HEK293 (cell line): ENCODE measurements around the gene CYTH4.

ENCODE experiments used
- GLI2 ChIP-seq: fragments of 450-650 bp; formaldehyde crosslinking; IDR thresholded peaks from 2 replicates; pipeline ENCODE4; 2017; ENCODE audit warnings: missing biosample characterization, missing genetic modification characterization, low read depth, borderline replicate concordance
- HIC1 ChIP-seq: fragments of 450-650 bp; formaldehyde crosslinking; IDR thresholded peaks from 2 replicates; pipeline ENCODE4 v1.5.1; 2016; ENCODE audit warnings: missing biosample characterization, missing genetic modification characterization
- MZF1 ChIP-seq: fragments of 450-650 bp; formaldehyde crosslinking; IDR thresholded peaks from 2 replicates; pipeline ENCODE4 v1.5.1; 2017; ENCODE audit warnings: missing biosample characterization, missing genetic modification characterization, borderline replicate concordance
- YY1 ChIP-seq: fragments of 450-650 bp; formaldehyde crosslinking; IDR thresholded peaks from 2 replicates; pipeline ENCODE4 v1.5.1; 2018; ENCODE audit warnings: missing biosample characterization, missing genetic modification characterization
- YY2 ChIP-seq: fragments of 450-650 bp; formaldehyde crosslinking; IDR thresholded peaks from 2 replicates; pipeline ENCODE4 v1.5.1; 2016; ENCODE audit warnings: missing biosample characterization, missing genetic modification characterization
- ZNF18 ChIP-seq: fragments of 450-650 bp; formaldehyde crosslinking; IDR thresholded peaks from 2 replicates; pipeline ENCODE4 v1.5.1; 2016; ENCODE audit warnings: missing biosample characterization, missing genetic modification characterization
- ZNF76 ChIP-seq: fragments of 450-650 bp; formaldehyde crosslinking; IDR thresholded peaks from 2 replicates; pipeline ENCODE4; 2016; ENCODE audit warnings: low read depth, missing biosample characterization, missing genetic modification characterization, borderline replicate concordance
- TF ChIP-seq, protein P1 (sequence below): fragments of 450-650 bp; formaldehyde crosslinking; IDR thresholded peaks from 2 replicates; pipeline ENCODE4 v1.5.1; 2016; ENCODE audit warnings: missing biosample characterization, missing genetic modification characterization
- TF ChIP-seq, protein P2 (sequence below): fragments of 450-650 bp; formaldehyde crosslinking; IDR thresholded peaks from 2 replicates; pipeline ENCODE4 v1.5.1; 2016; ENCODE audit warnings: missing biosample characterization, missing genetic modification characterization
- TF ChIP-seq, protein P3 (sequence below): fragments of 450-650 bp; formaldehyde crosslinking; IDR thresholded peaks from 2 replicates; pipeline ENCODE4 v1.5.1; 2016; ENCODE audit warnings: missing biosample characterization, missing genetic modification characterization

GRCh38 chr22:37325039-37325395, 42.7 kb downstream of the CYTH4 start:
- TF ChIP-seq, protein P1, sequence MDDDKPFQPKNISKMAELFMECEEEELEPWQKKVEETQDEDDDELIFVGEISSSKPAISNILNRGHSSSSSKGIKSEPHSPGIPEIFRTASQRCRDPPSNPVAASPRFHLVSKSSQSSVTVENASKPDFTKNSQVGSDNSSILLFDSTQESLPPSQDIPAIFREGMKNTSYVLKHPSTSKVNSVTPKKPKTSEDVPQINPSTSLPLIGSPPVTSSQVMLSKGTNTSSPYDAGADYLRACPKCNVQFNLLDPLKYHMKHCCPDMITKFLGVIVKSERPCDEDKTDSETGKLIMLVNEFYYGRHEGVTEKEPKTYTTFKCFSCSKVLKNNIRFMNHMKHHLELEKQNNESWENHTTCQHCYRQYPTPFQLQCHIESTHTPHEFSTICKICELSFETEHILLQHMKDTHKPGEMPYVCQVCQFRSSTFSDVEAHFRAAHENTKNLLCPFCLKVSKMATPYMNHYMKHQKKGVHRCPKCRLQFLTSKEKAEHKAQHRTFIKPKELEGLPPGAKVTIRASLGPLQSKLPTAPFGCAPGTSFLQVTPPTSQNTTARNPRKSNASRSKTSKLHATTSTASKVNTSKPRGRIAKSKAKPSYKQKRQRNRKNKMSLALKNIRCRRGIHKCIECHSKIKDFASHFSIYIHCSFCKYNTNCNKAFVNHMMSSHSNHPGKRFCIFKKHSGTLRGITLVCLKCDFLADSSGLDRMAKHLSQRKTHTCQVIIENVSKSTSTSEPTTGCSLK, result no peak
- TF ChIP-seq GLI2 (tag by site-specific recombination), result no peak
- TF ChIP-seq, protein P2, sequence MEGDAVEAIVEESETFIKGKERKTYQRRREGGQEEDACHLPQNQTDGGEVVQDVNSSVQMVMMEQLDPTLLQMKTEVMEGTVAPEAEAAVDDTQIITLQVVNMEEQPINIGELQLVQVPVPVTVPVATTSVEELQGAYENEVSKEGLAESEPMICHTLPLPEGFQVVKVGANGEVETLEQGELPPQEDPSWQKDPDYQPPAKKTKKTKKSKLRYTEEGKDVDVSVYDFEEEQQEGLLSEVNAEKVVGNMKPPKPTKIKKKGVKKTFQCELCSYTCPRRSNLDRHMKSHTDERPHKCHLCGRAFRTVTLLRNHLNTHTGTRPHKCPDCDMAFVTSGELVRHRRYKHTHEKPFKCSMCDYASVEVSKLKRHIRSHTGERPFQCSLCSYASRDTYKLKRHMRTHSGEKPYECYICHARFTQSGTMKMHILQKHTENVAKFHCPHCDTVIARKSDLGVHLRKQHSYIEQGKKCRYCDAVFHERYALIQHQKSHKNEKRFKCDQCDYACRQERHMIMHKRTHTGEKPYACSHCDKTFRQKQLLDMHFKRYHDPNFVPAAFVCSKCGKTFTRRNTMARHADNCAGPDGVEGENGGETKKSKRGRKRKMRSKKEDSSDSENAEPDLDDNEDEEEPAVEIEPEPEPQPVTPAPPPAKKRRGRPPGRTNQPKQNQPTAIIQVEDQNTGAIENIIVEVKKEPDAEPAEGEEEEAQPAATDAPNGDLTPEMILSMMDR (tag by site-specific recombination), result no peak
- no peak for TF ChIP-seq HIC1
- TF ChIP-seq, protein P3, sequence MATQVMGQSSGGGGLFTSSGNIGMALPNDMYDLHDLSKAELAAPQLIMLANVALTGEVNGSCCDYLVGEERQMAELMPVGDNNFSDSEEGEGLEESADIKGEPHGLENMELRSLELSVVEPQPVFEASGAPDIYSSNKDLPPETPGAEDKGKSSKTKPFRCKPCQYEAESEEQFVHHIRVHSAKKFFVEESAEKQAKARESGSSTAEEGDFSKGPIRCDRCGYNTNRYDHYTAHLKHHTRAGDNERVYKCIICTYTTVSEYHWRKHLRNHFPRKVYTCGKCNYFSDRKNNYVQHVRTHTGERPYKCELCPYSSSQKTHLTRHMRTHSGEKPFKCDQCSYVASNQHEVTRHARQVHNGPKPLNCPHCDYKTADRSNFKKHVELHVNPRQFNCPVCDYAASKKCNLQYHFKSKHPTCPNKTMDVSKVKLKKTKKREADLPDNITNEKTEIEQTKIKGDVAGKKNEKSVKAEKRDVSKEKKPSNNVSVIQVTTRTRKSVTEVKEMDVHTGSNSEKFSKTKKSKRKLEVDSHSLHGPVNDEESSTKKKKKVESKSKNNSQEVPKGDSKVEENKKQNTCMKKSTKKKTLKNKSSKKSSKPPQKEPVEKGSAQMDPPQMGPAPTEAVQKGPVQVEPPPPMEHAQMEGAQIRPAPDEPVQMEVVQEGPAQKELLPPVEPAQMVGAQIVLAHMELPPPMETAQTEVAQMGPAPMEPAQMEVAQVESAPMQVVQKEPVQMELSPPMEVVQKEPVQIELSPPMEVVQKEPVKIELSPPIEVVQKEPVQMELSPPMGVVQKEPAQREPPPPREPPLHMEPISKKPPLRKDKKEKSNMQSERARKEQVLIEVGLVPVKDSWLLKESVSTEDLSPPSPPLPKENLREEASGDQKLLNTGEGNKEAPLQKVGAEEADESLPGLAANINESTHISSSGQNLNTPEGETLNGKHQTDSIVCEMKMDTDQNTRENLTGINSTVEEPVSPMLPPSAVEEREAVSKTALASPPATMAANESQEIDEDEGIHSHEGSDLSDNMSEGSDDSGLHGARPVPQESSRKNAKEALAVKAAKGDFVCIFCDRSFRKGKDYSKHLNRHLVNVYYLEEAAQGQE, result no peak
- no peak for TF ChIP-seq ZNF18 (tag by site-specific recombination)
- TF ChIP-seq MZF1, result no peak
- TF ChIP-seq YY2 (tag by site-specific recombination), result no peak
- TF ChIP-seq ZNF76 (tag by site-specific recombination), result no peak
- TF ChIP-seq YY1 (tag by site-specific recombination), result no peak
